WTC11 (cell line): ENCODE results near the gene GLUD1.

ENCODE experiments used
- ATF1 ChIP-seq: sonication (generic); formaldehyde crosslinking; IDR thresholded peaks from 2 replicates; pipeline ENCODE4 v1.8.1; 2023; ENCODE audit warnings: mild to moderate bottlenecking, moderate library complexity, missing genetic modification reagents
- CBFB ChIP-seq: sonication (generic); formaldehyde crosslinking; IDR thresholded peaks from 2 replicates; pipeline ENCODE4 v1.8.1; 2022; ENCODE audit warnings: mild to moderate bottlenecking, low read depth, missing genetic modification reagents
- CDX4 ChIP-seq: fragments of 250-450 bp; sonication (Bioruptor Pico); IDR thresholded peaks from 2 replicates; pipeline ENCODE4 v1.9.0; 2021; ENCODE audit warnings: moderate library complexity, mild to moderate bottlenecking, inconsistent platforms, borderline replicate concordance
- CREB1 ChIP-seq: sonication (generic); formaldehyde crosslinking; IDR thresholded peaks from 2 replicates; pipeline ENCODE4 v1.8.0; 2023; ENCODE audit warnings: mild to moderate bottlenecking, missing genetic modification reagents
- CTCF ChIP-seq: fragments of 200-600 bp; IDR thresholded peaks from 2 replicates; pipeline ENCODE4 v1.8.0; 2022; ENCODE audit warnings: antibody characterized with exemption
- ELF4 ChIP-seq: sonication (generic); formaldehyde crosslinking; IDR thresholded peaks from 2 replicates; pipeline ENCODE4 v1.8.1; 2022; ENCODE audit warnings: low read depth, mild to moderate bottlenecking, moderate library complexity, missing genetic modification reagents
- FOXJ3 ChIP-seq: sonication (generic); formaldehyde crosslinking; IDR thresholded peaks from 2 replicates; pipeline ENCODE4 v1.9.0; 2021; ENCODE audit warnings: missing genetic modification reagents, mild to moderate bottlenecking, borderline replicate concordance
- HMGA2 ChIP-seq: fragments of 250-450 bp; sonication (Bioruptor Pico); IDR thresholded peaks from 2 replicates; pipeline ENCODE4 v1.4.0; 2021; ENCODE audit warnings: mild to moderate bottlenecking, moderate library complexity
- MAX ChIP-seq: sonication (generic); formaldehyde crosslinking; IDR thresholded peaks from 2 replicates; pipeline ENCODE4 v1.8.0; 2022; ENCODE audit warnings: mild to moderate bottlenecking, missing genetic modification reagents
- NR3C1 ChIP-seq: sonication (generic); formaldehyde crosslinking; conservative IDR thresholded peaks from 2 replicates; pipeline ENCODE4 v1.8.1; 2023; ENCODE audit warnings: low read depth, mild to moderate bottlenecking, missing genetic modification reagents
- ZNF512 ChIP-seq: sonication (generic); formaldehyde crosslinking; IDR thresholded peaks from 2 replicates; pipeline ENCODE4 v1.8.1; 2022; ENCODE audit warnings: missing genetic modification reagents, borderline replicate concordance

GRCh38 chr10:87085537-87085936 lies 9.1 kb downstream of the GLUD1 start:
- TF ChIP-seq ZNF512 (CRISPR knock-in tag), result no peak
- TF ChIP-seq CREB1, result no peak
- no peak for TF ChIP-seq NR3C1
- no peak for TF ChIP-seq CTCF
- TF ChIP-seq FOXJ3 (CRISPR knock-in tag), result no peak
- no peak for TF ChIP-seq ELF4 (CRISPR knock-in tag)
- no peak for TF ChIP-seq HMGA2
- no peak for TF ChIP-seq CDX4 (CRISPR knock-in tag)
- TF ChIP-seq ATF1 (CRISPR knock-in tag), result no peak
- TF ChIP-seq MAX (CRISPR knock-in tag), result no peak
- TF ChIP-seq CBFB, result no peak
